HG03064 (cell line): Measurements from ENCODE around the gene TGFBR3.

ENCODE experiments used
- ATAC-seq: cut with Tn5 transposase; IDR thresholded peaks from one replicate; pipeline ENCODE4 v1.9.1; 2021; ENCODE audit warnings: low read depth; ENCODE audit not compliant: unreplicated experiment

TGFBR3 gene

DNA sequence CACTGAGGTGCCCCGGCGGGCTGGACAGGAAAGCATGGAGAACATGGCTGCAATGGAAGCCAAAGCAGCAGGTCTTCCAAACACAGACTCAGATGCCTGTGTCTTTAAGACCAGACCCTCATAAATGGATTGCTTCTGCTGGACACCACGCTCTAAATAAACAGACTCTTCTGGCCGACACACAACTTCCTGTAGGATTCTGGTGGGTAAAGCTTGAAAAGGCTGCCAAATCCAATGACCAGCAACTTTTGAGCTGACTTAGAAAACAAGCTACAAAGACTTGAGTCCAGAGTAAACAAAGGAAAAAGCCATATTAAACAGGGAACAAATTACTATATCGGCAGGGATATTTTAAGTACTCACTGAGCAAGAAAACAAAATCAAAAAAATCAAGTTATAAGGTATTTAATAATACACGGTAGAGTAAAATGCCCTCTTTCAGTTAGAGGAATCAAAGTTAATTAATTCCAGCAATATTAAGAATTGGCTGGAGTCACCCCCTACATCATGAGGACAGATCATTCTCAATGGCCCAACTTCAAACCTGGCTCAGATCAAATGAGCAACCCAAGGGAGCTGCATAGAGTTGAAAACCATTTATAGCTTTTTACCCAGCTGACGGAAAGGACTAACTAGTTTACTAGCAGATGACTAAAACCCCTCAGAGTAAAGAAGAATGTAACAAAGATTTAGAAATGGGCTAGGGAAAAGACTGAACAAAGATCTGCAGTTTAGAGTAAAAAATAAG, 102.4 kb downstream of the TGFBR3 start:
- ATAC-seq = no peak

DNA sequence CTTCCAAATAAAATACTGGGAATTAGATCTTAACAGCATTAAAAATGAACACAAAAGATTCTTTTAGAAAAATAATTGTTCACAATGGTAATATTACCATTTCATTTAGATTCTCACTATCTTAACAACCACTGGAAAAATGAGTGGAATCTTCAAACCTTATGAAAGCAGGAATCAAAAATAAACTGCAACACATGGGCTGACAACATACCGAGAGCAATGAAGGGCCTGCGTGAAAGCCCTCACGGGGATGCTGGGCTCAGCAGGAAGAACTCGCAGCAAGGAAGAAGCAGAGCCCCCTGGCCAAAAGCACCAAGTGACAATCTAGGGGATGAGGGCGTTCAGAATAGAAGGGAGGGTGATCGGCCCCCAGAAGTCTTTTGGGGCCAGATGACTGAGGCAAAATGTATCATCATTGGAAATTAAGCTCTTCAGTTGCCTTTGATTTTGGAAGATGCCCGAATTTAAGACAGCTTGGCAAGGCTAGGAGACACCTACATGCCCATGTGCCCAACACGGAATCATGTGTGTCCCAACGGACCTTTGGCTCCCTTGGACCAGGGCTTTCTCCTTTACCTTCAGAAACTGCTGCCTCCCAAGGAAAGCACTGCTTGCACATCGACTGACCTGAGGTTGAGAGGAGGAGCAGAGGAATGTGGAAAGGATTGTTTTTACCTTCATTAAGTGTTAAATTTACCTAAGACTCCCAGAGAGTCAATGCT, 103.9 kb downstream of the TGFBR3 start:
- ATAC-seq = no peak

DNA sequence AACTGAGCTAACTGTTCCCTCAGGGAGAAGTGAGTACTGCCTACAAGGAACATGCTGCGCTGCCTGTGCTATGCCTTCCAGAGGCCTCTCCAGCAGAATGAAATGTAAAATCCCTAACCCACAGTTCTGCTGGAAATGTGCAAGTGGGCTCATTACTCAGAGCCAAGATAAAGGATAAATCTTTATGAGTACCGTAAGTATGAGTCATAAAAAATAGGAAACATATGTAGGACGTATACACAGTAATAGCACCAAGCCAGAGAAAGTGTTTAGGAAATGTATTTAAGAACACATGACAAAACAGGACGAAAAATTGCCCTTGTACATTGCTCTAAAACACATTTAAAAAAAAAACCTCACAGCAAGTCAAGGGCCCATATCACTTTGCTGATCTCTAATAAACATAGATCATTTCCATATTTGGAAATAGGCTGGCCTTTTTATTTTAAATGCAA, 104.6 kb downstream of the TGFBR3 start:
- ATAC-seq = no peak

DNA sequence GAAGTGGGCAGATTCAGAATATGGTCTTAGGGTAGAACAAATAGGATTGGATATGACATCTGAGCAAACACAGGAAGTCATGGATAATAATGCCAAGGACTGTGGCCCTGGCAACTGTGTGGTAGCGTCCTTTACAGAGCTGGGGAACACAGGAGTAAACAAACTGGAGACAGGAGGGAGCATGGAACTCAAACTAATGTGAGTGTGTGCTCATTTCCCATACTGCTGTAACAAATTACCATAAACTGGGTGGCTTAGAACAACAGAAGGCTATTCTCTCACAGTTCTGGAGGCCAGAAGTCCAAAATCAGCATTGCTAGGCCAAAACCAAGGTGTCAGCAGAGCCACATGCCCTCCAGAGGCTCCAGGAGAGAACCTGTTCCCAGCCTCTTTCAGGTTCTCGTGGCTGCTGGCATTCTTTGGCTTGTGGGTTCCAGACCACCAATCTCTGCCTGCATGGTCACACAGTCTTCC, 106.4 kb downstream of the TGFBR3 start:
- no peak for ATAC-seq

DNA sequence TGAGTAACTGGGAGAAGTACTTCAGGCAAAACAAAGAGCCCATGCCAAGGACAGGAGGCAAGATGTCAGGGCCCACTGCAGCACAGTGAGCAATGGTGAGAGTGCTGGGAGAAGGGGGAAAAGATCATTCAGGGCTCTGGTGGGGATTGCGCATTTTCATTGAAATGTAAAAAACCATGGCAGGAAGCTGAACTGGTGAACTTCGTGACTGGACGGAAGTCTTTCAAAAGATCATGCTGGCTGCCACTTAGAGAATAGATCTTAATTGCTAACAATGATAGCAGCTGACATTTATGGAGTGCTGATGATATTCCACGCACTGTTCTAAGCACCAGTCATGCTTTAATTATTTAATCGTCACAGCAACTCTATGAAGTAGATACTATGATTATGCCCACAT, 107.0 kb downstream of the TGFBR3 start:
- ATAC-seq = no peak

DNA sequence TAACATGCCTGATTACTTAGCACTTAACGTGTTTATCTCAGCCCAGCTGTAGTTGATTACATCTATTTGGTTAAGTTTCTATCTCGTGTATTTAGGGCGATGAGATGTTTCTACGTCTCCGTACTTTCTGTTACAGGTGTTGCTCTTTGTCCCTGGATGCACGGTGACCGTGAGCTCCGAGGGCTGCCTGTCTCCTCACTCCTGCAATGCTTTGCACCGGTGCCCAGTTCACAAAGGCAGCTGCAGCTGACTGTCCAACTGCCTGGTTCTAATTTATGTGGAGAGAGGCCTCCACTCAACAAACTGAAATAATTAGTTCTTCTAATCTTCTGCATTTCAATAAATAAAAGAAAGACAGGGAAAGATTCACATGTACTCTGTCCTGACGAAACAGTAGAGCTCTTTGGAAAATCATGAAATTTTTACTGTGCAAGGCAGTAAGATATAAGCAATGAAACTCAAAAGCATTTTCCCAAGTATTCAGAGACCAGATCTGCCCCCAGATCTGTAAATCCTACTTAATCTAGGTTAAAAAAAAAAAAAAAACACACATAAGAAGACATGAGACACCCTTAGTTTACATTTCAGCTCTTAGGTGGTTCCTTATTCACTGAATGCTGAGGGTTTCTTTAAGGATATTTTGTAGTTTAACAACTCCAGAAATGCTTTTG, 108.2 kb downstream of the TGFBR3 start:
- no peak for ATAC-seq

DNA sequence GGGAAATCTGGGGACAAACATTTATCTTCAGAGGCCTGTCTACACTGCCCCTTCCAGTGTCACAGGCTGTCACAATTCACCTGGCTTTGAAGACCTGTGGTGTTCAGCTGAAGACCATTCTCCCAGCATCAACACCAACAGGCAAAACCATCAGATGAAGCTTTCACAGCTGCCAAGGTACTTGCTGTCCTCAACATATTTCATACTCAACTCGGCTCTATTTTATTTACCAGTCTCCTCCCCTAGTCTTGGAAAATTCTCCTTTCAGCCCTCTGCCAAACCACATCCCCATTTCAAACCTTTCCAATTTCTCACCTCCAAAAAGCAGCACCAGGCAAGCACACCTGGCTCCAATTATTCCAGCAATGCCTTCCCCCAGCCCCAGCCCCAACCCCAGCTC, 108.8 kb downstream of the TGFBR3 start:
- ATAC-seq = no peak

DNA sequence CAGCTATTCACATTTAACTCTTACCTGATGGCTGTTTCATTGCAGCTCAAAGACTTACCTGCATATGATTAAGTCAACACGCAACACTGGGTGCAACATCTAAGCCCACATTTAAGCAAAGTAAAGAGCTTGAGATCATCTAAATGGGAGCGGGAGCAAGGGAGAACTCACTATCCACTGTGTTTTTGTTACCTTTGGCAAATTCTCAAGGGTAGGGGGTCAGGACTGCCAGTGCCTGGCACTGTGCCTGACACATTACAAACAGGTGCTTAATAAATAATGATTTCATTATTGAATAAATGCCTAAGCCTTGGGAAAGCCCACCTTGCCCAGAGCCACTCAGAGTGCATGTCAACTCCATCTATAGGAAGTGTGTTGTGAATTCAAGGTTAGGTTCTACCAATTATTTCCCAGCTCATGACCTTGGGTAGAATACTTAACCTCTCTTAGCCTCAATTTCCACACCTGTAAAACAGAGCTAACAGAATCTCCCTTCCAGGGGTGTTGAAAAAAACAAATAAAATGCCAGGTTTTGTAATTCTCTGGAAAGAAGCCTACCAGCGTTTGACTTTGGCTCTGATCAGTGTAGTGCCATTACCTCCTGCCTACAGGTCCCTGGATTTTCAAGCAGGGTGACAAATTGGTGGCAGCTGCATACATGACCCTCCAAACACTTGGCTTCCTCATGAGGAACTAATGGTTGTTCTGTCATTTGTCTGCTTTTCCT, 109.7 kb downstream of the TGFBR3 start:
- no peak for ATAC-seq

DNA sequence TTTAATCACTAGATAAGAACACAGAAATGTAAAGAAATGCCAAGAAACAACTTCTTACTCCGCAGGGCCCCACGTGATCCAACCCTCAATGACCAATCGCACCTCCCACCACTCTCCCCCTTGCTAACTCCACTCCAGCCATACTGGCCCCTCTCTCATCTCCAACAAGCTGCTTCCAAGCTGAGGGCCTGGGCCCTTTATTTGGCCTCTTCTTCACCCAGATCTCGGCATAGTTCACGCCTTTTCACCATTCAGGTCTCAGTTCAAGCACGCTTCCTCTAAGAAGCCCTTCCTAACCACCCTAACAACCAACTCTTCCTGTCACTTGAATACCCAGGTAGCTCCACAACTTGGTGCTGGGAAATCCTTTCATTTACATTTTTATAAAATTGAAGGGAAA, 110.7 kb downstream of the TGFBR3 start:
- ATAC-seq = no peak

DNA sequence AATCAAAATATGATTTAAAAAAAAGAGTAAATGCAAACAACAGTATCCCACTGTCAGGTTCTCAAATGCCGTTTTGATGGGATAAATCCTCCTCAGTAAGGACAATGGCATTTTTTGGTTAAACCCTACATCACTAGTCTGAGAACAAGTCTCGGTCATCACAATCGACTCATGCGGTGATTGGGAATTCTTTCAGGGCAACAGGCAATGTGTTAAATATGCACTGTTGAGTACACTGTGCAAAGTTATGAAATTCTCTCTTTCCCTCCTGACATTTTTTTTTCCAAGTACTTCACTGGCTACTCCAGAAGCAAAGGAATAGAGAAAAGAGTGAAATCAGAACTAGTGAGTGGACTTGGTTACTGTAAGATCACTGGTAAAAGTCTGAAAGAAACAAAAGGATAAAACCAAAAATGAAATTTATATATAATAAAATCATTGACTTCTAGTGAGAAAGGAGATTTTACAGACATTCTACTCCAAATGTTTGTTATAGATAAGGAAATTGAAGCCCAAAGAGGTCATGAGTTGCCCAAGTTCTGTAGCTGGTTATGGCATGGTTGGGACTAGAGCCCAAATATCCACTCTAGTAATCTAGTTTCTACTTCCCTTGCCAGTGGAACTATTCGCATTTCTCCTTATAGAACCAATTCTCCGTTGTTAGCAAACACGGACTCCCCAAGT, 111.3 kb downstream of the TGFBR3 start:
- ATAC-seq = no peak

DNA sequence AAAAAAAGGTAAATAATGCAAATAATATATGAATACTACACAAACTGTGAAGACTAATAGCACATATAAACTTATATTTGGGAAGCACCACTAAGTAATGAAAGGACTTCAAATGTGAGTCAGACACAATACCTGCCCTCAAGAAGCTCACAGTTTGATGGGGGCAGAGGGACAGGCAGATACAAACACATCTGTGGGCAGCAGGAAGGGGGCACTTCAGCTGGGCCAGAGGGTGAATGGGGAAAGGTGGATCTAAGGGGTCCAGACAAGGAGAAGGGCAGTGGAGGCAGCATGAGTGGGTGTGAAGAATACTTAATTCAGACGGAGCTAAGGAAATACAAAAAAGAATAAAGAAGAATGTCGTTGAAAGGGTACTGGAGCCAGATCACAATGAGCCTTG, 114.2 kb downstream of the TGFBR3 start:
- ATAC-seq = no peak

DNA sequence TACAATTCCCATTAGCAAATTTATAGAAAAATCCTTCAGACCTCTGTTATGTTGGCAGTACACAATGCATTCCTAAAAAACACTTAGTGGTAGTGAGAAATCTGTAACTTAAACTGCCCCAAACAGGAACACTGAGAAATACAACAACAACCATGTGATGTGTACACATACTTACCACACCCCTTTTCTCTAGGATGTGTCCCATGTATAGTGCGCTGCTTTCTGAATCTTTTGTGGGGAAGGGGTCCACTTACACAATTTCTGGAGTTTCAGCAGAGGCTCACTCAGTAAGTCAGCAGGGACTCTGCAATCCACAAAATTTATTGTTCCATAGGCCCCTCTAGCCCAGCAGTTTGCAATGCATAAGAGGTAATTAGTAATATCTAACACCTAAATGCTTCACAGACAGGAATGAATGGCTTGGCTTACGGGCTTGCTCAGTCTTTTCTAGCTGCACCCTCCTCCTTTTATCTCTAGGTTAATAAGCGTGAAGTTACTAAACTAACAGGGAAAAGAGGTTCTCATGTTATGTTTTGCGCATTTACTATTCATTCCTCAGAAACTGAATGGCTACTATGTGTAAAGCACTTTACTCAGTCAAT, 115.2 kb downstream of the TGFBR3 start:
- ATAC-seq = no peak

DNA sequence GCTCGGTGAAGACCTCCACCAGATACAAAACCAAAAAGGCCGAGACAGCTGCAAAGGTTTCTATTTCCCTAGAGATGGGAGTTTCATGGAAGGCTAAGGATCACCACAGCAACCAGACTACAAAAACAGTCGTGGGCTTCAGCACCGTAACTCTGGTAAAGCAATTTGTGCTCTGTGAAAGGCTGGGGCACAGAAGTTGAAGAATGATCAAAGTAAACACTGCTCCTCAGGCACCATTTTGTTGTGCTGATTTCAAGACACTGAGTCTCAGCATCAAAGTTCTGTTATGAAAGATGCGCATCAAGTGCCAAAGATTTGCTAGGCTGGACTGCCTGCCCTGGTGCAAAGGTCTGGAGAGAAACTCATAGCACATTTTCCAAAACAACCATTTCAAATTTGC, 116.2 kb downstream of the TGFBR3 start:
- no peak for ATAC-seq

DNA sequence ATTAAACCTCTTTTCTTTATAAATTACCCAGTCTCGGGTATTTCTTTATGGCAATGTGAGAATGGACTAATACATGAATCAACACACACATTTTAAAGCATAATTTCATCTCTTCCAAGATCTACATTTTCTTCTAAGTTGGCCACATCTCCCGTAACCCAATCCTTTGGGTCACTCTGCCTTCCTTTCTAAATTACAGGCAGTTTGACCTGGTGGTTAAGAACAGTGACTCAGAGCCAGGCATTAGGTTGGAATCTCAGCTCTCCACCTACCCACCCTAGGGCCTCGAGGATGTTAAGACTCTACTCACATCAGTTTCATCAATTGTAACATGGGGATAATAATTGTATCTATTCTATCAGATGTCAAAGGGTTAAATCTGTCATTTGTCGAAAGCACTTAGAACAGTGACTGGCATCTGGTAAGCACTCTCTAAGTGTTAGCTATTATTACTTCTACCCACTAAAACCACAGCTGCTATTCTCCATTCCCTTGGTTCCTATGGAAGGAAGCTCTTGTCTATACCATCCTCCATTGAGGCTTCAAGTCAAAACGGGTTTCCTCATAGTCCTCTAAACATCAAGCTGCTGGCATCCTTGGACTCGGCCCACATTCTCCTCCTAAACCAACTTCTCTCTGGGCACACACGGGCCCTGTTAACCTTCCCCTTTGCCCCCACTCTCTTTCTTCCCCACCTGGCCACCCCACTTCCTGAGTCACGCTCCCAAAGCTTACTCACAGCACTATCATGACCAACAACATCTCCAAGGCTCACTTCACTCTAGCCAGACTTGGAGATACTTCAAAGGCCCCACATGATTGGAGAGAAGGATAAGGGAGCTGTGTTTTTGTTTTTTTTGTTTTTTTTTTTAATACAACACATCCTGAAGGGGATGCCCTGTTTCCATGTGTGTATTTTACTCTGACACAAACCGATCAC, 116.9 kb downstream of the TGFBR3 start:
- no peak for ATAC-seq

DNA sequence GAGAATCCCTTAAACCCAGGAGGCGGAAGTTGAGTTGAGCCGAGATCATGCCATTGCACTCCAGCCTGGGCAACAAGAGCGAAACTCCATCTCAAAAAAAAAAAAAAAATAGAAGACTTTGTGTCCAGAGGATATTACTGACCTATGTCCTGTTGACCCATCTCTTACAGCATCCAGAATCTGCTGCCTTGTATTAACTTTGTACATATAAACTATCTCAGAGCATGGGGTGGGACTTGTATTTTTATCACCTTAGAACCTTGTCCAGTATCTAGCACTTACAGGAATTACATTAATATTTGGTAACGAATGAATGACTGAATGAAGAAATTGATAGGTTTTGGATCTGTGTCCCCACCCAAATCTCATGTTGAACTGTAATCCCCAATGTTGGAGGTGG, 117.8 kb downstream of the TGFBR3 start:
- no peak for ATAC-seq

DNA sequence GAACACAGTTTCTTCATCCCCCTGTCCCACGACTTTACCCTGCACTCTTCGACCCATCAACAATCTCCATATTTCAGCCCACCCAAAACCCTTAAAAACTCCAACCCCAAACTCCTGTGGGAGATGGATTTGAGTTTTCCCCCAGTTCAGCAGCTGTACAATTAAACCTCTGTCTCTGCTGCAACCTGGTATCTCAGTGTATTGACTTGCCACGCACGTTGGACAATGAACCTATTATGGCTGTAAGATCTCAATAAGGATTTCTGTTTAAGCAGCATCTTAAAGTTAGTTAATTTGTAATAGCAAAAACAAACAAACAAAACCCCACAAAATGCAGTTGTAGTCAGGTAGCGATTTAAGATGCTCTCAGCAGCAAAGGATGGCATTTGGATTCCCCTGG, 119.1 kb downstream of the TGFBR3 start:
- ATAC-seq = no peak

DNA sequence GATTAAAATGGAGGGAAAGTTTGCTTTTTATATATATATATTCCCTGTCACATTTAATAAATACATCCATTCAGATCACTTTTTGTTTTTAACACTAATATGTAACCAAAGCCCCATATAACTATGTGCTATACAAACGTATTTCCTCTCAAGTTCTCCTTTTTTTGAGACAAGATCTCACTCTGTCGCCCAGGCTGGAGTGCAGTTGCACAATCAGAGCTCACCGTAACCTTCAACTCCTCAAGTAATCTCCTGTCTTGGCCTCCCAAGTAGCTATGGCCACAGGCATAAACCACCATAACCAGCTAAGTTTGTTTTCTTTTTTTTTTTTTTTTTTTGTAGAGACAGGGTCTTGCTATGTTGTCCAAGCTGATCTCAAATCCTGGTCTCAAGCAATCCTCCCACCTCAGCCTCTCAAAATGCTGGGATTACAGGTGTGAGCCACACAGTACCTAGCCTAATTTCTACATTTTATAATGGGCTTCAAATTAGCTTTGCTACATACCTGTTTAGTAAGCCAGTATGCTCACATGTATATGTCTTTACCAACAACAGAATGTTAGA, 120.0 kb downstream of the TGFBR3 start:
- no peak for ATAC-seq

DNA sequence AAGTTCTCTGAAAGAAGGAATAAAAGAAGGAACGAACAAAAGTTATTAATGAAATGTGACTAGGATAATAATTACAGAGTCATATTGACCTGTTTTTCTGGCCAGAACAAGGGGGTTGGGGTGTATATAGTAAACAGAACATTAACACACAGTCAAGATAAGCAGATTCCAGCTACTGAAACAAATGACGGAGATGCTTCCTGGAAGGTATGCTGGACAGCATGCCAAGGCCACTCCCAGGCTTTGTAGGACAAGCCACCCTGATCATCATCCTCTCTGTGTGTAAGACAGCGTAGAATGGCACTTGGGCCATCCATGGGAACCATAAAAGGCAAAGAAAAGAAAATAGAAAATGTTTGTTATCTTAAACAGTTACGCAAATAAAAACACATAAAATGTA, 120.7 kb downstream of the TGFBR3 start:
- no peak for ATAC-seq
